Measurements from ENCODE around the gene RPS2.
"Not testable (repeated sequence)": the region's sequence is repeated elsewhere in the genome, so short reads cannot be mapped to it uniquely, and the experiment has no call there.

RPS2 gene

DNA sequence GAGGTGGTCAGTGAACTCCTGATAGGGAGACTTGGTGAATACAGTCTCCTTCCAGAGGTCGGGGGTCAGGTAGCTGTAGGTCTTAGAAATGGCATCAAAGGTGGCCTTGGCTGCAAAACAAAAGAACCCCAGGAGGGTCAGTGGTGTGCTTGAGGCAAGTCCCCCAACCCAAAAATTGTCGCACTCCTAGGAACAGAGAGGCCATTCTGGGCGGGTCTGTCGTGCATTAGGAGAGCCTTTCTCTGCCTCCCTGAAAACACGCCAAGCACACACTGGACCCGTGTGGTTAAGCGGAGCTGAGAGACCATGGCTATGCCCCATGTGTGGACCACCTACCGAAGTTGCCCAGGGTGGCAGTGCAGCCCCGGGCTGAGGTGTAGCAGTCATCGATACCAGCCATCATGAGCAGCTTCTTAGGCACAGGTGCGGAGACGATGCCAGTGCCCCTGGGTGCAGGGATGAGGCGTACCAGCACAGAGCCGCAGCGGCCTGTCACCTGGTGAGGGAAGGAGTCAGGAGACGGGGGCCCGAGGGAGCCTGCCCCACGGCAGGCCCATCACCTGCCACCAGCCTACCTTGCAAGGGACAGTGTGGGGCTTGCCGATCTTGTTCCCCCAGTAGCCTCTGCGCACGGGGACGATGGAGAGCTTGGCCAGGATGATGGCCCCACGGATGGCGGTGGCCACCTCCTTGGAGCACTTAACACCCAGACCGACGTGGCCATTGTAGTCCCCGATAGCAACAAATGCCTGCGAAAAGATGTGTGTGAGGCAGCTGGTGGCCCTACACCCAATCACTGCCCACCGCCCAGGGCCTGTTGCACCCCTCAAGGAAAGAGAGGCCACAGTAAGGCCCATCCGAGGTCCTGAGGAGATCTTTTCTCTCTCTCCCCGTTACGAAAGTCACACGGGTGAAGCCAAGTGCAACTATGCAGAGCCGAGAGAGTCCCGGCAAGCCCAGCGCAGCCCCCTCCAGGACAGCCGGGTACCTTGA is 2.2 kb downstream of the RPS2 start:
- DNase-seq: not testable (repeated sequence)

DNA sequence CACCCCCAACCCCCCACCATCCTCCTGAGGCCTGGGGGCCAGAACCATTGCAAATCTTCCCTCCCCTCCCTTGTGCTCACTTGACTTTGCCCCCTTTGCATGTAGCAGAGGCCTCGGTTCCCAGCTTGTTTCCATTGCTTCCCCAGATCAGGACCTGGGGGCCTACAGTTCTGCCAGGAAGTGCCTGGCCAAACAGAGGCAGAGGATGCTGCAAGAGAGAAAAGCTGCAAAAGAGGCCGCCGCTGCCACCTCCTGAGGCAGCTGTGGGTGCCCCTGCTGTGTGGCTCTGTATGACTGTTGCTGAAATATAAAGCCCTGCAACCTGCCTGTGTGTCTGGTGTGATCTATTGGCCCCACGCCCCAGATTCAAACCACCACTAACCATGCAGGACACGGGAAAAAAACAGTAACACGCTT is 3.0 kb downstream of the RPS2 start:
- DNase-seq: peak; percentile 74

DNA sequence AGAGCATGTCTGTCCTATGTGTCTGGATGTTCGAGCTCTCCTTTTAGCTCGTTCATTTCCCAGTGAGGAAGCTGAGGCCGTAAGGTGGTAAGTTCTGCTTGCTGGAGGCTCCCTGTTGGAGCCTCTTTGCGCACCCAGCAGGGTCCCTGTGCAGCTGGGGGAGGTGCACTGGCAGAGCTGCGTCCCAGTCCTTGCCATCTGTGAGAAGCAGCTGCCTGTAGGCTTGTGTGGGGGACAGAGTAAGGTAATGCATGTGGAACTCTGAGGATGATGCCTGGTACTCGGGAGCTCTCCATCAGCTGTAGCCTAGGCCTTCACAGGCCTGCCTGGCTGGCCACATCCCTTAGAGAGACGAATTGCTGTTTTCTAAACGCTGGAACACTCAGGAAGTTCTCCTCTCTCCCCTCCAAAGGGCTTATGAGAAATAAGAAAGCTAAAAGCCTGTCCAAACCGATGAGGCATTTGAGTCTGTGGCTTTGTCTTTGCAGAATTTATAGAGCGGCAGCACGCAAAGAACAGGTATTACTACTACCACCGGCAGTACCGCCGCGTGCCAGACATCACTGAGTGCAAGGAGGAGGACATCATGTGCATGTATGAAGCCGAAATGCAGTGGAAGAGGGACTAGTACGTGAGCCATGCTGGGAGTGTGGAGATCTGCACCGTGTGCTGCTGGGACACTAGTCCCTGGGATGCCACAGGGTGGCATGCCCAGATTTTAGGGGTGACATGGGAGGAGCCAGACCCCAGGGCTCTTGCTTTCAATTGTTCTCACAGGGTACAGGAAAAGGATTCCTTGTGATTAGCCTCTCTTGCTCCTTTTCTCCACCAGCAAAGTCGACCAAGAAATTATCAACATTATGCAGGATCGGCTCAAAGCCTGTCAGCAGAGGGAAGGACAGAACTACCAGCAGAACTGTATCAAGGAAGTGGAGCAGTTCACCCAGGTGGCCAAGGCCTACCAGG is 3.7 kb downstream of the RPS2 start:
- DNase-seq: peak; percentile 93

DNA sequence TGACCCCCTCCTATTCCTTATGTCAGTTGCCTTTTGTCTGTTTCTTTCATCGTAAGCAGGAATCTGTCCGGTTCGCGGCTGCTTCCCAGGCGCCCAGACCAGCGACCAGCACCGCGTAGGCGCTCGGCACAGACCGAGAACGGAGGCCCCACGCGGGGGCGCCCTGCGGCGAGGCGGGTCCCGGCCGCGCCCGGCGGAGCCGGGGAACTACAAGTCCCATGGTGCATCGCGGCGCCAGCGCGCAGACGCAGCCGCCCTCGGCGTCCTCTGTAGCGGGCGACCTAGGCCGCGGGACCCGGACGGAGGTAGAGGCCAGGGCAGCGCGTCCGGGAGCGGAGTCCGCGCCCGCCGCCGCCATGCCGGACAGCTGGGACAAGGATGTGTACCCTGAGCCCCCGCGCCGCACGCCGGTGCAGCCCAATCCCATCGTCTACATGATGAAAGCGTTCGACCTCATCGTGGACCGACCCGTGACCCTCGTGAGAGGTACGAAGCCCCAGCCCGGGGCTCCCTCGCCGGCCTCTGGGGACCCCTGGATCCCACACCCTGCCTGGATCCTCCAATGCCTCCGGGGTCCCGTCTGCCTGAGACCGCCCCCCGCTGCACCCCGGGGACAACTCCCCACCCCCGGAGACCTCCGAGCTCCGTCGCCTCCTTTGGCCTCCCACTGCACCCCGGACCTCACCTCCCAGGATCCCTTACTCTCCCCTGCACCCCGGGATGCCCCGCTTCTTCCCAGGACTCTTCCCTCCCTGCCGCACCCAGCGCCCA is 5.2 kb downstream of the RPS2 start, which contains the start of gene NDUFB10:
NDUFB10 (plus strand) TSS at position 270 of the 771 bp plus-strand sequence; CDS start at position 357, 87 bp downstream.
- DNase-seq: peak; percentile 94

DNA sequence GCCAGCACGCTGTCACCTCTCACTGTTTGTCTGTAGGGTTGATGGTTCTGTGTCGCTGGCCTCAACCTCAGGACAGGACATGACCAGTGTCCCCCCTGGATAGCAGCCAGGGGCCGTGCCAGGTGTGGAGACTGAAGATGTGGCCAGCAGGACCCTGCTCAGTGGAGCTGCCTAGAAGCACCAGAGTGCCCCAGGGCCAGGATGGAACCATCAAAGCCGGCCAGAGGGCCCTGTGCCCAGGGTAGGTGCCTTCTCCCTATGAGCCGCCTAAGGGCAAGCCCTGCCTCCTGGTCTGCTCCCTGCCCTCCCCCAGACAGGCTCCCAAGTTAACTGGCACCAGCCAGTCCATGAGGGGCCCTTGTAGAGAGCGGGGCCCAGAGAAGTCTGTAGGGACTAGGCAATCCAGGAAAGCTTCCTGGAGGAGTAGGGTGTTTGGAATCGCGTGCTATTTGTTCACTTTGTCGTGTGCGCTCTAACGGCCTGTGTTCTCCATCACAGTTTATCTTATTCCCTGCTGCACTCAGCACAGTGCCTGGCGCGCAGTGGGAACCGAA is 5.8 kb downstream of the RPS2 start:
- no peak for DNase-seq

DNA sequence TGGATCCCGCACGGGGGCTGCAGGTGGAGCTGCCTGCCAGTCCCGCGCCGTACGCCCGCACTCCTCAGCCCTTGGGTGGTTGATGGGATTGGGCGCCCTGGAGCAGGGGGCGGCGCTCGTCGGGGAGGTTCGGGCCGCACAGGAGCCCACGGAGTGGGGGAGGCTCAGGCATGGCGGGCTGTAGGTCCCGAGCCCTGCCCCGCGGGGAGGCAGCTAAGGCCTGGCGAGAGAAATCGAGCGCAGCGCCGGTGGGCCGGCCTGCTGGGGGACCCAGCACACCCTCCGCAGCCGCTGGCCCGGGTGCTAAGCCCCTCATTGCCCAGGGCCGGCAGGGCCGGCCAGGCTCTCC is 6.5 kb downstream of the RPS2 start:
- DNase-seq: not testable (repeated sequence)

DNA sequence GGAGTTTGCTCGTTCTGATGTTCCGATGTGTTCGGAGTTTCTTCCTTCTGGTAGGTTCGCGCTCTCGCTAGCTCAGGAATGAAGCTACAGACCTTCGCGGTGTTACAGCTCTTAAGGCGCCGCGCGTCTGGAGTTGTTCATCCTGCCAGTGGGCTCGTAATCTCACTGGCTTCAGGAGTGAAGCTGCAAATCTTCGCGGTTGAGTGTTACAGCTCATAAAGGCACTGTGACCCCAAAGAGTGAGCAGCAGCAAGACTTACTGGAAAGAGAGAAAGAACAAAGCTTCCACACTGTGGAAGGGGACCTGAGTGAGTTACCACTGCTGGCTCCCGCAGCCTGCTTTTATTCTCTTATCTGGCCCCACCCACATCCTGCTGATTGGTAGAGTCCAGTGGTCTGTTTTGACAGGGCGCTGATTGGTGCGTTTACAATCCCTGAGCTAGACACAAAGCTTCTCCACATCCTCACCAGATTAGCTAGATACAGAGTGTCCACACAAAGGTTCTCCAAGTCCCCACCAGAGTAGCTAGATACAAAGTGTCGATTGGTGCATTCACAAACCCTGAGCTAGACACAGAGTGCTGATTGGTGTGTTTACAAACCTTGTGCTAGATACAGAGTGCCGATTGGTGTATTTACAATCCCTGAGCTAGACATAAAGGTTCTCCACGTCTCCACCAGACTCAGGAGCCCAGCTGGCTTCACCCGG is 7.0 kb downstream of the RPS2 start:
- DNase-seq: not testable (repeated sequence)

DNA sequence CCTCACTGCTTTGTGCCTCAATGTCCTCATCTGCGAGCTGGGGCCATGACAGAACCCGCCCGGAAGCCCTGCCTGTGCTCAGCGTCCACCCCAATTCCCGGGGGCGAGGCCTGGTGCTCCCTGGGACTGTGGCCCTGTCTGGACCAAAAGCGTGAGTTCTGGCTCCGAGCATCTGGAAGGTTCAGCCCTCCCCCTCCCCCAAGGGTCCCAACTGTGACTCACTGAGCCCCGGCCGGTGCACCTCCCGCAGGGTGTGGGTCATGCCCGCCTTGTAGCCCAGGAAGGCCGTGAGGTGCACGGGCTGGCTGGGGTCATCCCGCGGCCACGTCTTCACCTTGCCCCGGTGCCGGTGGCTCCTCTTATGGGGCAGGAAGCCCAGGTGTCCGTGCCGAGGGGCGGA is 10.9 kb downstream of the RPS2 start:
- DNase-seq: no peak

DNA sequence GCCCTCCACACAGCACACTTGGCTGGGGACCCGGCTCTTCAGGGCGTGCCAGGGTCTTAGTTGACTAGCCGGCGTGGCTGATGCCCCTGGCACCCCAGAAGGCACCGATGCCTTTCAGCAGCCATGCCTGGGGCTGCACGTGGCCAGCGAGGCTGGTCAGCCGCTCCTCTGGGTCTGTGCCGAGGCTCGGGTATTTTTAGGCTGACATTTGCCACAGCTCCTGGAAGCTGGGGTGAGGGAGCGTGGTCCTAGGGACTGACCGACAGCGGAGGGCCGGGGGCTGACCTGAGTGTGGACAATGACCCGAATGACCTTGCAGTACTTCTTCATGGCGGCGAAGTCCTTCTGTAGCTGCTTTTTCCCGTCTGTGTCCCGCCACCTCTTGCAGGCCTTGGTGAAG is 14.1 kb downstream of the RPS2 start:
- no peak for DNase-seq

DNA sequence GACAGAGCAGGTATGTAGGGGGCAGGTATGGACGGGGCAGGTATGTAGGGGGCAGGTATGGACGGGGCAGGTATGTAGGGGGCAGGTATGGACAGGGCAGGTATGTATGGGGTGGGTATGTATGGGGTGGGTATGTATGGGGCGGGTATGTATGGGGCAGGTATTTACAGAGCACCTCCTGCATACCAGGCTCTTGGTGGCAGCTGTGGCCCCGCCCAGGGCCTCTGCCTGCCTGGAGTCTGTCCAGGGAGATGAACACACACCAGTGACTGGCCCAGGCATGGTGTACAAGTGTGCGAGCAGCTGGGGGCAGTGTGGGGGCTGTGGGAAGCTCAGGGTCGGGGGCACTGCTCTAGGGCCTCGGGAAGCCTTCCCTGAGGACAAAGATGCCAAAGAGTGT is 14.6 kb downstream of the RPS2 start:
- no peak for DNase-seq

DNA sequence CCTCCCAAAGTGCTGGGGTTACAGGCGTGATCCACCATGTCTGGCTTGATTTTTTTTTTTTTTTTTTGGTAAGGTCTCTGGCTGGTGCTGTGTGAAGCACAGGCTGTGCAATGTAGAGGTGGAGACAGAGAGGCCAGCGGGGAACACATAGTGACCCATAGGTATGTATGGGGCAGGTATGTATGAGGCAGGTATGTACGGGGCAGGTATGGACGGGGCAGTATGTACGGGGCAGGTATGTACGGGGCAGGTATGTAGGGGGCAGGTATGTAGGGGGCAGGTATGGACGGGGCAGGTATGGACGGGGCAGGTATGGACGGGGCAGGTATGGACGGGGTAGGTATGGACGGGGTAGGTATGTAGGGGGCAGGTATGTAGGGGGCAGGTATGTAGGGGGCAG is 15.1 kb downstream of the RPS2 start:
- DNase-seq: no peak

DNA sequence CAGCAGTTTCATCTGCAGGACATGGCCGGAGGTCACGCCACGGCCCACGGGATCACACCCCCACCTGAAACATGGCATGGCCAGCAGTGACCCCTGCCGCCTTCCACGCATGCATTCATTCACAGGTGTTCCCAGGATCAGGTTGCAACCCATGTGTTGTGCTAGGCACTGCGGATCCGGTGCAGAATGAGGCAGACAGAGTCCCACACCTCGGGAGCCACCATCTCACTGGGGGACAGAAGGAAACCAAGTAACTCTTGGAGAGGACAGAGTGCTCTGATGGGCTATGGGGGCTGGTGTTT is 17.3 kb downstream of the RPS2 start:
- no peak for DNase-seq

DNA sequence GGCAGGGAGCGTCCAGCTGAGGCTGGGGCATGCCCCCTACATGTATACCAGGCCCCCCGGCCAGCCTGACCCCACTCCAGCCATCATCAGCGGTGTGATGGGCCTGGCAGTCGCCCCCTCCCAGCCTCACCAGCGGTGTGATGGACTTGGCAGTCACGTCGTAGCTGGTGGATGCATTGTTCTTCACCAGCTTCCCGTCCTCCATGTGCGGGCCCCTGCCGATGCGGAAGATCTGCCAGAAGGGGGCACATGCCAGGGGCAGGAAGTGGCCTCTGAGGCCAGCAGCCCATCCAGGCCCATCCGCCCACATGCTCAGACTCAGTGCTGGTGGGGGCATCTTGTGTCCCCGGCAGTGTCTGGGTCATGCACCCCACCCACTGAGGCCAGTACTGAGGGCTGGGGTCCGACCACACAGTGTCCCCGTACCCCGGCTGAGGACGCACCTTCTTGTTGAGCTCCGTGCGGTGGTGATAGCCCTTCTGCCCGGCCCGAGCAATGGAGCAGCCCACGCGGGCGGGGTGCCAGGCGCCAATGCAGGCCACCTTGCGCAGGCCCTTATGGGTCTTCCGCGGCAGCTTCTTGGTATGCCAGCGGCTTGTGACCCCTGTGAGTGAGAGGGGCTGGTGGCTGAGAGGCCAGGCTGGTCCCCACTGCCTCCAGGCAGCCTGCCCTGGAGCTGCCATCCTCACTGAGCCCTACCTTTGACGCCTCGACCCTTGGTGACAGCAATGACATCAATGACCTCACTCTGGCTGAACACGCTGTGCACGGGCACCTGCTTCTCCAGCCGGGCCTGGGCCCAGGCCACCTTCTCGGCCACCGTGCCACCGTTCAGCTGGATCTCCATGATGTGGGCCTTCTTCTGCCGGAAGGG is 17.9 kb downstream of the RPS2 start:
- DNase-seq: no peak

DNA sequence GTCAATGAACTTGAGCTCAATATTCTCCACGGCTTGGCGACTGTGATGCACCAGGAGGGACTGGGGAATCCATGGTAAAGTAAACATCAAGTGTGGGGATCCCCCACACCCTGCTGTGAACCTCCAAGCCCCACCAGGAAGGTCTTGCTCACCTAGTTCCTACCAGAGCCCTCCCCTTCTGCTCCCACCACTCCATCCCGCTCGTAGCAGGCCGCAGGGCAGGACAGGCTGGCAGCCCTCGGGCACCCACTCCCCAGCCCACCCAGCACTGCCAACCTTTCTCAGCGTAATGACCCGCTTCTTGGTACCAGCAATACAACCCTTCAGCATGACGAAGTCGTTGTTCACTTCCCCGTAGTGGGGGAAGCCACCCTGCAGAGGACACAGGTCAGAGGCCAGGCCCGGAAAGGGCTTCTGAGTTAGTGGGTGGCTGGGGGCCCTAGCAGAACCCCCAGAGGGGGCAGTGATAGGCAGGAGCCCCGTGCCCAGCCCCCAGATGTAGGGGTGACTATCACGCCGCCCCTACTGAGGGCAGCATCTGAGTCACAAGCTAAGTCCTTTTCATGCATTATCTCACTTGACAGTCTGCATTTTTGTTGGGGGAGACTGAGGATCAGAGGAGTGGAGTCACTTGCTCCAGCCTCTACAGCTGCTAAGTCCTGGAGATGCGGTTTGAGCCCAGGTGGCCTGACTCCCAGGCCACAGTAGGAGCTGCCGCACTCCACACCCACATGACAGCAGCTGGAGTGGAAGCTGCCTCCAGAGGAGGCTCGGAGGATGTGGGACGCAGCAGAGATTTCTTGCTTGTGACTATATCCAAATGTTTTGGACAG is 18.9 kb downstream of the RPS2 start:
- no peak for DNase-seq

DNA sequence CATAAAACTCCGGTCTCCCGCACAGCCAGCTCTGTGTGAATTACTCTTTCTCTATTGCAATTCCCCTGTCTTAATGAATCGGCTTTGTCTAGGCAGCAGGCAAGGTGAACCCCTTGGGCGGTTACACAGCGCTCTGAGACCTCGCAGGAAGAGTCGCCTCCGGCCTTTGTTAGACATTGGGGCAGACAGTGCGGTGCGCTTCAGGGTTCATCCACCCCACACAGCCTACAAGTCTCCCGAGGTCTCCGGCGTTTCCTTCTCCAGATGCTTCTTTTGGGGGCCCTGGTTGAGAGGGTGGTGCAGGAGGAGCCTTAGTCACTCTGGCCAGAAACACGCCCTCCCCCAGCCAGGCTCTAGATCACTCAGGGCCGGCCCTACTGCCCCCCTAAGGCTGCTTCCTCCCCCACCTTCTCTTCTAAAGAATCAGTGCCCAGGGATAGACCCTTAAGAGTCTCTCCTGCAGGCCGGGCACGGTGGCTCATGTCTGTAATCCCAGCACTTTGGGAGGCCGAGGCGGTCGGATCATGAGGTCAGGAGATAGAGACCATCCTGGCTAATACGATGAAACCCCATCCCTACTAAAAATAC is 19.9 kb downstream of the RPS2 start:
- no peak for DNase-seq

DNA sequence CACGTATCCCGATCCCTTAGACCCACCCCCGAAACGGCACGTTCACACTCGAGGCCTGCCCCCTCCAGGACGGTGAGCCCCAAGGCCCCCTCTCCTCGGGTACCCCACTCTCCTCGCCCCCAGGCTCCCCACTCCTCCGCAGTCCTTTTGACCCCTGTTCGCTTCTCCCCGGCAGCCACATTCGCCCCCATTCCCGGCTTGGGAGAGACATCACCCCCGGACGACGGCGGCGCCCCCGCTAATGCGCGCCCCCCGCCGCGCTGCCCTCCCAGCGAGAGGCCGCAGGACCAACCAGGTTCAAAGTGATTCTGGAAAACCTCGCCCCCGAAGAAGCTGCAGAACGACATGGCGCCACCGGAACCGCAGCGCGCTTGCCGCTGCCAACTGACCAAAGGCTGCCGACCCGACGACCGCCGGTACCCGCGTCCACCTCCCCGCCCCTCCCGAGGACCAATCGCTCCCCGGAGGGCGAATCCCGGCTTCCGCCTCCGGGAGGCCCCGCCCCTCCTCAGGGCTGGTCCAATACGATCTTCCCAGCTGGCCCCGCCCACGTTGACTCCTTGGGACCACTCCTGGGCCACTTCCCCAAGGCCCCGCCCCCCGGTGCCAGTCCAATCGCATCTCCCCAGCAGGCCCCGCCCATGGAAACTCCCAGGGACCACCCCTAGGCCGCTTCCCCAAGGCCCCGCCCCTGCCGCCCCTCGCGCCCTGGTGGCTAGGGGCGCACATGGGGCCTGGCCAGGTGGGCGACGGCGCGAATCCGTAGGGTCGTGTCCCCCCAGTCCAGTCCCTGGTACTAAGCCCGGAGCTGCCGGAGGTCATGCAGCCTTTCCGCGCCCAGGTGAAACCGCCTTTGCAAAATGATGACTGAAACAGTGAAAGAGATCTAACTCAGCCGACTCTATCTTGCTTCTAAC is 21.6 kb downstream of the RPS2 start, which contains the start of gene MSRB1:
MSRB1 (minus strand) TSS at position 390 of the 917 bp plus-strand sequence; CDS start at position 347, 43 bp downstream.
- peak; percentile 100 for DNase-seq

DNA sequence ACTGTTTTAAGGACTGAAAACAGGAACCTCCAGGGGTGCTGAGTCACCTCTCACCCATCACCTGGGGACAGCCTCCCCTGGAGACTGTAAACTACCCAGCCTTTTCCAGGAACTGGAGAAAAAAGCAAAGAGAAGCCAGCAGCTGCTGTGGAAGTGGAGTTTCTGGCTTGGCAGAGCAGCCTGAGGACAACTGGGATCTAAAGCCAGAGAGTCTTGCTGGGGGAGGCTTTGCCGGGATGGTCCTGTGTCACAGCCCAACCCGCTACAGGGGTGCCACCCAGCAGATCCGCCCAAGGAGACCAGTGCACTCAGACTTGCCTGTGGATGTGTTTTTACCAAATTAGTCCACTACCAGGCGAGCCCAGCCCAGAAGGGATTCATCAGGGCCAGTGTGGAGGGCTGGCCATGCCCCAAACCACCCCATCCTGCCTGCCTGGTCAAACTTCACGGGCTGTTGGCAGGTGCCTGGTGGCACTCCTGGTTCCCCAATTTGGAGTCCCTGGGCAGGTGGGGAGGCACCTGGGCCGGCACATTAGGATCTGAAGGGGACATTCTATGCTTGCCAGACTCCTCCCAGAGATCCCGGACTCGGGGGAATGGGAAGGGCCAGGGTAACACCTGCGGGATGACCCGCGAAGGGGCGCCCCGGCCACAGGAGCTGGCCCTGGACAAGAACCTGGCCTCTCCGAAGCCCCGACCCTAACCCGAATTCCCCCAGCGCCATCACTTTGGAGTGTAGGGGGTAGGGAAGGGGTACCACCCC is 22.4 kb downstream of the RPS2 start:
- DNase-seq: no peak
